BE2C (cell line): Measurements from ENCODE around the gene ERFE.

ENCODE experiments used
- DNase-seq: peaks from one replicate; pipeline ENCODE4 v3.0.0-alpha.2; 2020
- H3K27me3 ChIP-seq: fragments of 250-450 bp; sonication (Bioruptor Pico); 2 replicates; pipeline ENCODE4 v1.5.1; 2020; ENCODE audit warnings: mild to moderate bottlenecking
- H3K36me3 ChIP-seq: fragments of 250-450 bp; sonication (Bioruptor Pico); 2 replicates; pipeline ENCODE4 v1.5.1; 2020; ENCODE audit warnings: mild to moderate bottlenecking
- H3K4me1 ChIP-seq: fragments of 250-450 bp; sonication (Bioruptor Pico); 2 replicates; pipeline ENCODE4 v1.5.1; 2020
- H3K4me3 ChIP-seq: 2 replicates; pipeline ENCODE4 v1.5.1; 2011; ENCODE audit warnings: low read depth, low read length
- H3K9me3 ChIP-seq: fragments of 250-450 bp; sonication (Bioruptor Pico); 2 replicates; pipeline ENCODE4 v1.5.1; 2020
- CTCF ChIP-seq: IDR thresholded peaks from 2 replicates; pipeline ENCODE4 v1.5.1; 2012; ENCODE audit warnings: mild to moderate bottlenecking, low read depth, low read length

ERFE gene

DNA sequence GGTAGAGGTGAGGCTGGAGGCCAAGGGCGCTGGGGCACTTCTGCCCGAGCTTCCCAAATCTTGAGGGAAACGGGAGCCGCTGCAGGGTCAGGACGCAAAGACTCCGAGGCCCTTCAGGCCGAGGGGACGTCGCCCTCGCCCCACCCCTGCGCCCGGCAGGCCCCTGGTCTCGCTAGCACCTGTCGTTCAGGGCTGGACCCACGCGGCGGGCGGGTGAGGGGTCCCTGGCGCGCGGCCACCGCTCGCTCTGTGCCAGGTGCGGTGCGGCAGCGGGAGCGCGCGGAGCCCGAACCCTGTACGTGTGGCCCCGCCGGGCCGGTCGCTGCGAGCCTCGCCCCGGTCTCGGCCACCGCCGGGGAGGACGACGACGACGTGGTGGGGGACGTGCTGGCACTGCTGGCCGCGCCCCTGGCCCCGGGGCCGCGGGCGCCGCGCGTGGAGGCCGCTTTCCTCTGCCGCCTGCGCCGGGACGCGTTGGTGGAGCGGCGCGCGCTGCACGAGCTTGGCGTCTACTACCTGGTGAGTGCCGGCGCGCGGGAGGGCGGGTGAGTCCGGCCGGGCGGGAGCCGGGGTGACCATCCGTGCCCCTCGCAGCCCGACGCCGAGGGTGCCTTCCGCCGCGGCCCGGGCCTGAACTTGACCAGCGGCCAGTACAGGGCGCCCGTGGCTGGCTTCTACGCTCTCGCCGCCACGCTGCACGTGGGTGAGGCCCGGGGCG, 4.9 kb downstream of the ERFE start:
- peaks cover 27% of the 10 kb centered on the region for H3K27me3 ChIP-seq
- H3K4me1 ChIP-seq = no peaks in the 10 kb centered on the region
- H3K4me3 ChIP-seq = no peak overlapping the region
- peaks cover 6% of the 10 kb centered on the region for H3K36me3 ChIP-seq
- H3K9me3 ChIP-seq = no peaks in the 10 kb centered on the region
- no peak for TF ChIP-seq CTCF
- DNase-seq = no peak

- H3K9me3 ChIP-seq = no peaks in the 10 kb centered on the region
- H3K4me1 ChIP-seq = no peaks in the 10 kb centered on the region
- H3K36me3 ChIP-seq = peaks cover 13% of the 10 kb centered on the region
- peaks cover 22% of the 10 kb centered on the region for H3K27me3 ChIP-seq
- H3K4me3 ChIP-seq = no peak overlapping the region
- DNase-seq = no peak
- no peak for TF ChIP-seq CTCF
These were observed 6.1 kb downstream of the ERFE start for GRCh38 chr2:238164906-238165287.

GRCh38 chr2:238165288-238165921, 6.6 kb downstream of the ERFE start:
- TF ChIP-seq CTCF = no peak
- no peak overlapping the region for H3K4me3 ChIP-seq
- no peak for DNase-seq
- H3K9me3 ChIP-seq = no peaks in the 10 kb centered on the region
- peaks cover 17% of the 10 kb centered on the region for H3K36me3 ChIP-seq
- H3K4me1 ChIP-seq = no peaks in the 10 kb centered on the region
- peaks cover 22% of the 10 kb centered on the region for H3K27me3 ChIP-seq

DNA sequence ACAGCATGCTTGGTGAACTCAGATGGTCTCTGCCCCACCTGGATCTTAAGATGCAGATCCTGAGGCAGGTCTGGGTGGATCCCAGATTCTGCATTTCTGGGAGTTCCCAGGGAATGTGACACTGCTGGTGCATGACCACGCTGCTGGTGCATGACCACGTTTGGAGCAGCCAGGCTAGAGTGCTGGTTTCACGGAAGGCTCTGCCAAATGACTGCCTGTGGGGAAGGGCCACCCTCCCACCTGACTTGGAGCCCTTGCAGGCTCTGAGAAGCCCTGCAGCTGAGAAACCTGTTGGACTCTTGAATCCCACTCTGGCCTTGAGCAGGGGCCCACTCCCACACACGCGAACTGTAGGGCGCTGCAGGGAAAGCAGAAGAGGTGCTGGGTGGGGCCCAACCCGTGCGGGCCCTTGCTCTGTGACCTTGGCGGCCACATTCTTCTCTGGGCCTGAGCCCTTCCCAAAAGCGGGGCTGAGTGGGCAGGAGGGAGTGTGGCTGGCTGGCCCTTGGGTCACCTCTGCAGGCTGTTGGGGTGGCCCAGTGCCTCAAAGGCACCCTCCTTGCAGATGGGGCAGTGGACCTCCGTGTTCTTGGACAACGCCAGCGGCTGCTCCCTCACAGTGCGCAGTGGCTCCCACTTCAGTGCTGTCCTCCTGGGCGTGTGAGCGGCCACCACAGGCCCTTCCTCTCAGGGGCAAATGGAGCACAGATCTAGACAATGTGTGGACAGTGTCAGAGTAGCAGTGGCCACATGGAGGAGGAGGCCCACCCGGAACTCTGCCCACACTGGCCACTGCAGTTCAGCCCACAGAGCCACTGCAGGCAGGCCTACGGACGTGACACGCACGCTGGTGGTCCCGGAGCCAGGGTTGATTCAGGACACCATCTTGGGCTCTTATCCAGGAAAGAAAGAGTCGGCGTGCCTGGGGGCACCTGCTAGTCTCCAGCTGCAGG, 7.9 kb downstream of the ERFE start:
- Histone ChIP-seq H3K4me1 (no peaks in the 10 kb centered on the region), H3K9me3 (no peaks in the 10 kb centered on the region), H3K36me3 (peaks cover 21% of the 10 kb centered on the region), H3K27me3 (peaks cover 19% of the 10 kb centered on the region), H3K4me3 (no peak overlapping the region)
- no peak for DNase-seq
- no peak for TF ChIP-seq CTCF

GRCh38 chr2:238167344-238167715, 8.6 kb downstream of the ERFE start:
- peaks cover 25% of the 10 kb centered on the region for H3K36me3 ChIP-seq
- H3K9me3 ChIP-seq = no peaks in the 10 kb centered on the region
- no peak overlapping the region for H3K4me3 ChIP-seq
- no peak for DNase-seq
- no peaks in the 10 kb centered on the region for H3K4me1 ChIP-seq
- H3K27me3 ChIP-seq = peaks cover 19% of the 10 kb centered on the region
- TF ChIP-seq CTCF = no peak
